Measurements from ENCODE around the gene SSH2. TPM values are rescaled to one million over a fixed set of nuclear protein-coding genes. Genes with fewer than 3 reads are reported as not detected.
"Not testable (repeated sequence)": the region's sequence is repeated elsewhere in the genome, so short reads cannot be mapped to it uniquely, and the experiment has no call there.

Gene SSH2
- polyA plus RNA-seq, 3 donors, result 31.9 to 66.6 (median 54.0) TPM

DNA sequence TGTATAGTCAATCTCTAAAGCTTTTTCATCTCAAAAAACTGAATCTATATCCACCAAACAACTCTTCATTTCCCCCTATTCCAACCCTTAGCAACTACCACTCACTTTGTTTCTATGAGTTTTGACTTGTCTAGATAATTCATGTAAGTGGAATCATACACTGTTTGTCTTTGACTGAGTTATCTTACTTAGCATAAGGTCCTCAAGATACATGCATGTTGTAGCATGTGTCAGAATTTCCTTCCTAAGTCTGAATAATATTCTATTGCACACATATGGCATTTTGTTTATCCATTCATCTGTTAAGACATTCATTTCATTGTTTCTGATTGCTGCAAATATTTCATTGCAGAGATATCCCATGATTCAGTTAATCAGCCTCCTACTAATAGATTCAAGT is 72.2 kb downstream of the SSH2 start:
- no peak for DNase-seq
- Mint-ChIP-seq H3K27me3 (ENCODE audit: low read depth in 3 of 3) (peaks cover 0 to 4% (median 0%) of the 10 kb centered on the region in 3 donors), H3K4me1 (peaks cover 52% of the 10 kb centered on the region), H3K27ac (peak overlapping the region in 1 of 7 donors; percentile 63), H3K36me3 (peaks cover 1 to 4% of the 10 kb centered on the region in 2 donors), H3K9me3 (peaks cover 0 to 13% (median 4%) of the 10 kb centered on the region in 7 donors), H3K4me3 (no peak overlapping the region)
- Histone ChIP-seq H3K9ac (ENCODE audit: insufficient read depth, low read length, poor library complexity, severe bottlenecking) (no peak overlapping the region), H3K27me3 (ENCODE audit: control insufficient read depth in 2 of 2, insufficient read depth in 2 of 2, low read length in 2 of 2) (no peaks in the 10 kb centered on the region), H3K79me2 (ENCODE audit: insufficient read depth, low read length) (peaks cover 76% of the 10 kb centered on the region), H3K4me1 (ENCODE audit: control insufficient read depth in 1 of 2, insufficient read depth in 2 of 2, low read length in 2 of 2) (peaks cover 42 to 43% of the 10 kb centered on the region in 2 donors), H2AFZ (ENCODE audit: insufficient read depth, low read depth, low read length, poor library complexity, severe bottlenecking) (no peak overlapping the region), H3K27ac (ENCODE audit: low read depth in 1 of 2, low read length in 2 of 2) (no peak overlapping the region), H3K36me3 (replicated peaks in 1 of 2; ENCODE audit: control insufficient read depth in 1 of 2, insufficient read depth in 2 of 2, low read length in 2 of 2) (no peaks in the 10 kb centered on the region), H3K4me2 (replicated peaks; ENCODE audit: extremely low read depth, low read length, poor library complexity, severe bottlenecking) (no peak overlapping the region), H3K9me3 (replicated peaks in 1 of 2; ENCODE audit: control insufficient read depth in 1 of 2, insufficient read depth in 1 of 2, low read length in 2 of 2) (peaks cover 0 to 5% of the 10 kb centered on the region in 2 donors), H3K4me3 (replicated peaks in 1 of 3; ENCODE audit: low read depth in 2 of 3, low read length in 3 of 3) (no peak overlapping the region), H4K20me1 (ENCODE audit: insufficient read depth, low read length) (peaks cover 8% of the 10 kb centered on the region)
- intact Hi-C loops (cut with micrococcal nuclease), result loop anchor here in 1 of 2 donors (10.0 kb wide), 1 partner anchor 67 kb away; no protein-coding TSS in a partner anchor
- TF ChIP-seq, protein P1, sequence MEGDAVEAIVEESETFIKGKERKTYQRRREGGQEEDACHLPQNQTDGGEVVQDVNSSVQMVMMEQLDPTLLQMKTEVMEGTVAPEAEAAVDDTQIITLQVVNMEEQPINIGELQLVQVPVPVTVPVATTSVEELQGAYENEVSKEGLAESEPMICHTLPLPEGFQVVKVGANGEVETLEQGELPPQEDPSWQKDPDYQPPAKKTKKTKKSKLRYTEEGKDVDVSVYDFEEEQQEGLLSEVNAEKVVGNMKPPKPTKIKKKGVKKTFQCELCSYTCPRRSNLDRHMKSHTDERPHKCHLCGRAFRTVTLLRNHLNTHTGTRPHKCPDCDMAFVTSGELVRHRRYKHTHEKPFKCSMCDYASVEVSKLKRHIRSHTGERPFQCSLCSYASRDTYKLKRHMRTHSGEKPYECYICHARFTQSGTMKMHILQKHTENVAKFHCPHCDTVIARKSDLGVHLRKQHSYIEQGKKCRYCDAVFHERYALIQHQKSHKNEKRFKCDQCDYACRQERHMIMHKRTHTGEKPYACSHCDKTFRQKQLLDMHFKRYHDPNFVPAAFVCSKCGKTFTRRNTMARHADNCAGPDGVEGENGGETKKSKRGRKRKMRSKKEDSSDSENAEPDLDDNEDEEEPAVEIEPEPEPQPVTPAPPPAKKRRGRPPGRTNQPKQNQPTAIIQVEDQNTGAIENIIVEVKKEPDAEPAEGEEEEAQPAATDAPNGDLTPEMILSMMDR (IDR thresholded peaks at IDR 0.05), result no peak

DNA sequence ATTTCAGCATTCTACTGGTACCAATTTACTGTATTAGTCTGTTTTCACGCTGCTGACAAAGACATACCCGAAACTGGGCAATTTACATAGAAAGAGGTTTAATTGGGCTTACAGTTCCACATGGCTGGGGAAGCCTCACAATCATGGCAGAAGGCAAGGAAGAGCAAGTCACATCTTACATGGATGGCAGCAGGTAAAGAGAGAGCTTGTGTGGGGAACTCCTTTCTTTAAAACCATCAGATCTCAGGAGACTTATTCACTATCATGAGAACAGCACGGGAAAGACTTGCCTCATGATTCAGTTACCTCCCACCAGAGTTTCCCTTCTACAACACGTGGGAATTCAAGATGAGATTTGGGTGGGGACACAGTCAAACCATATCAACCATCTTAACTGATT is 72.9 kb downstream of the SSH2 start:
- intact Hi-C loops (cut with micrococcal nuclease), result loop anchor here in 1 of 2 donors (10.0 kb wide), 1 partner anchor 68 kb away; no protein-coding TSS in a partner anchor
- H3K4me3 ChIP-seq (replicated peaks in 1 of 3; ENCODE audit: low read depth in 2 of 3, low read length in 3 of 3), result not testable (repeated sequence)
- peak overlapping the region in 3 of 7 donors; percentile 6 to 82 (median 10) for H3K27ac Mint-ChIP-seq

More for the DNA sequence above, 72.9 kb downstream of the SSH2 start:
- 100% methylated on average over 1 of the region's 4 CpGs for WGBS (ENCODE audit: insufficient coverage)
- H3K27me3 ChIP-seq (ENCODE audit: control insufficient read depth in 2 of 2, insufficient read depth in 2 of 2, low read length in 2 of 2); H3K27me3 Mint-ChIP-seq (ENCODE audit: low read depth in 3 of 3); H4K20me1 ChIP-seq (ENCODE audit: insufficient read depth, low read length); H3K9ac ChIP-seq (ENCODE audit: insufficient read depth, low read length, poor library complexity, severe bottlenecking); H3K9me3 ChIP-seq (replicated peaks in 1 of 2; ENCODE audit: control insufficient read depth in 1 of 2, insufficient read depth in 1 of 2, low read length in 2 of 2); H3K27ac ChIP-seq (ENCODE audit: low read depth in 1 of 2, low read length in 2 of 2); H2AFZ ChIP-seq (ENCODE audit: insufficient read depth, low read depth, low read length, poor library complexity, severe bottlenecking); H3K36me3 Mint-ChIP-seq; DNase-seq; H3K4me3 Mint-ChIP-seq; H3K4me2 ChIP-seq (replicated peaks; ENCODE audit: extremely low read depth, low read length, poor library complexity, severe bottlenecking); H3K36me3 ChIP-seq (replicated peaks in 1 of 2; ENCODE audit: control insufficient read depth in 1 of 2, insufficient read depth in 2 of 2, low read length in 2 of 2): not testable (repeated sequence)
- Histone ChIP-seq H3K4me1 (ENCODE audit: control insufficient read depth in 1 of 2, insufficient read depth in 2 of 2, low read length in 2 of 2) (peaks cover 42 to 43% of the 10 kb centered on the region in 2 donors), H3K79me2 (ENCODE audit: insufficient read depth, low read length) (peaks cover 76% of the 10 kb centered on the region)
- Mint-ChIP-seq H3K9me3 (peaks cover 0 to 13% (median 4%) of the 10 kb centered on the region in 7 donors), H3K4me1 (peaks cover 58% of the 10 kb centered on the region)
